Body of pancreas (tissue), 4 donors: Measurements from ENCODE around the gene HERPUD1. TPM values are rescaled to one million over a fixed set of nuclear protein-coding genes. Genes with fewer than 3 reads are reported as not detected.

Source experiments
- ATAC-seq: fragments of 150-250 bp; one replicate; pipeline ENCODE4 v1.9.1; 2016
- DNase-seq, 4 donors: peaks; one replicate each; pipeline ENCODE4 v3.0.0-alpha.2; 2019
- H3K27ac ChIP-seq, 4 donors: fragments of 200-600 bp; sonication (generic); 1 replicate in 3 of 4; 2 replicates in 1 of 4; pipeline versions ENCODE4 v1.5.1 to v1.6.1; 2016 to 2019; ENCODE audit warnings: mild to moderate bottlenecking in 1 of 4, mixed read lengths in 1 of 4, moderate library complexity in 1 of 4
- H3K27me3 ChIP-seq, 2 donors: fragments of 200-600 bp; sonication (generic); one replicate each; pipeline ENCODE4 v1.6.0; 2016; ENCODE audit warnings: mild to moderate bottlenecking in 1 of 2
- H3K36me3 ChIP-seq, 2 donors: fragments of 200-600 bp; sonication (generic); replicated peaks in 1 of 2; 2 replicates each; pipeline ENCODE4 v1.5.1; 2016; ENCODE audit warnings: low read depth in 2 of 2; ENCODE audit not compliant: insufficient read depth in 1 of 2
- H3K4me1 ChIP-seq: fragments of 200-600 bp; sonication (generic); one replicate; pipeline ENCODE4 v1.6.0; 2016
- H3K4me3 ChIP-seq, 2 donors: fragments of 200-600 bp; sonication (generic); 1 replicate in 1 of 2; 2 replicates in 1 of 2; pipeline ENCODE4 v1.5.1; 2016 to 2019
- H3K9me3 ChIP-seq, 3 donors: fragments of 200-600 bp; sonication (generic); 1 replicate in 2 of 3; 2 replicates in 1 of 3; pipeline ENCODE4 v1.5.1; 2016
- CTCF ChIP-seq, 7 experiments: fragments of 450-650 bp in 4 of 7; fragments of 200-600 bp in 3 of 7; sonication (generic) in 3 of 7; IDR thresholded peaks; one replicate each; pipeline ENCODE4 v1.5.1; 2016 to 2019; ENCODE audit warnings: antibody characterized with exemption in 7 of 7
- POLR2A ChIP-seq, 3 donors: fragments of 450-650 bp; IDR thresholded peaks; one replicate each; pipeline ENCODE4 v1.6.1; 2016; ENCODE audit warnings: antibody characterized with exemption in 3 of 3, mild to moderate bottlenecking in 2 of 3
- WGBS, 2 donors: methylation state at CpG; one replicate each; pipeline ENCODE4 v1.1.5; 2017; 5-methylcytosine and 5-hydroxymethylcytosine counted together
- intact Hi-C: fragments of 100-400 bp; cut with DNase I; formaldehyde crosslinking; loops from one replicate; pipeline ENCODE4 v1.15.1; 2023
- total RNA-seq, 2 donors: library from RNA; depleted of rRNA; stranded (reverse); fragments of >200 nt; gene quantifications; one replicate each; pipeline ENCODE4 v1.1.0, GENCODE V29; 2016

Gene HERPUD1
- total RNA-seq, 2 donors from 2014 or later: 211 to 293 TPM

DNA sequence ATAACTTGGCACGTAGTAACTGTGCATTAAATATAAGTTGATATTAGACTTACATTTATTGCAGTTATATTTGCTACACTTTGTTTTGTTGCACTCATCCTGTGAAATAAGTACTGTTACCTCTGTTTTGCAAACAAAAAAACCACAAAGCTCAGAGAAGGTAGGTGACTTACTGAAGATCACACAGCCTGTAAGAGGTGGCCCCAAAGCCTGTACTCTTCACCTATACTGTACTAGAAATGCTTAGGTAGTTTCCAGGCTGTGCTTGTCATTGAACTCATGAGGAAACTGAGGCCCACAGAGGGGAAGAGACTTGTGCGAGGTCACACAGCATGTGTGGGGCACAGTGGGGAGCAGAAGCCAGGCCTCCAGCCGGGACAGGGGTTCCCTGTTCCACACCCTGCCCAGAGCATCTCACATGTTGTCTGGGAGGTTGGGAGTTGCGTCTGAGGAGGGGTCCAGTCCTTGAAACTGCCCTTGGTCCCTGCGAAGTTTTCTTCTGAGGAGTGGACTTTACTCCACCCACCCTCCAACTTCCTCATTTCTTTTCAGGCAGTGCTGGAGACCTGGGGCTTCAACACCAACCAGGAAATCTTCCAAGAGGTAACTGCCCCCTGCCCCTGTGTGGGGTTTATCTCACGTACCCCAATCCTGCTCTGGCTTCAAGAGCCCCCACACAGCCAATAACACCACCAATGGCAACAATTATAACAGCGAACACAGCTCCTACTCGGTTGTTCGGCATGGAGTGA, 42.8 kb downstream of the HERPUD1 start:
- Histone ChIP-seq H3K4me3 (no peak overlapping the region), H3K27me3 (no peaks in the 10 kb centered on the region), H3K36me3 (no peaks in the 10 kb centered on the region), H3K4me1 (peaks cover 9% of the 10 kb centered on the region), H3K27ac (no peak overlapping the region), H3K9me3 (no peaks in the 10 kb centered on the region)
- WGBS, 2 donors: 83 to 85% methylated on average over 8 to 9 of the region's 9 CpGs
- intact Hi-C loops: no loop called here
- TF ChIP-seq POLR2A (IDR thresholded peaks at IDR 0.05) (no peak), CTCF (IDR thresholded peaks at IDR 0.05) (no peak)
- no peak for ATAC-seq
- no peak for DNase-seq

DNA sequence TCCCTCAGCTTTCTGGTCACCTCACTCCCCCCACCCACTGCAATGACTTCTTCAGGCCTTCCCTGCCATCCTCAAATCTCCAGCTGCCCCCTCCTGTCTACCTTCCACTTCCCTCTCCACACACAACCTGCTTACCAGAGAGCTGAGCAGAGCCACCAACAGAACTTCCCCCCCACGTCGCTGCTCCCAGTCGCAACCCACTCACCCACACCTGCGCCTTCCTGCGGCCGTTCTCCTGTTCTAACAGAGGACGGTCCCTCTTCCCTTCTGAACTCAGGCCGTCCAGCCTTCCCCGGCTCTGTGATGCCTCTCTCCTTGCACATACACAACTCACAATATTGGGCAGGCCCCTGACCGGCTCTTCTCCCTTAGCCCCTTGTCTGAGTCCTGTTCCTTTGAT, 43.8 kb downstream of the HERPUD1 start:
- no peaks in the 10 kb centered on the region for H3K36me3 ChIP-seq
- H3K27me3 ChIP-seq: no peaks in the 10 kb centered on the region
- intact Hi-C loops: no loop called here
- no peak overlapping the region for H3K4me3 ChIP-seq
- 84 to 91% methylated on average over 10 of the region's 10 CpGs for WGBS, 2 donors
- no peaks in the 10 kb centered on the region for H3K9me3 ChIP-seq
- TF ChIP-seq CTCF (IDR thresholded peaks at IDR 0.05) (no peak), POLR2A (IDR thresholded peaks at IDR 0.05) (no peak)
- no peak for DNase-seq
- H3K4me1 ChIP-seq: peaks cover 9% of the 10 kb centered on the region
- no peak for ATAC-seq
- no peak overlapping the region for H3K27ac ChIP-seq

DNA sequence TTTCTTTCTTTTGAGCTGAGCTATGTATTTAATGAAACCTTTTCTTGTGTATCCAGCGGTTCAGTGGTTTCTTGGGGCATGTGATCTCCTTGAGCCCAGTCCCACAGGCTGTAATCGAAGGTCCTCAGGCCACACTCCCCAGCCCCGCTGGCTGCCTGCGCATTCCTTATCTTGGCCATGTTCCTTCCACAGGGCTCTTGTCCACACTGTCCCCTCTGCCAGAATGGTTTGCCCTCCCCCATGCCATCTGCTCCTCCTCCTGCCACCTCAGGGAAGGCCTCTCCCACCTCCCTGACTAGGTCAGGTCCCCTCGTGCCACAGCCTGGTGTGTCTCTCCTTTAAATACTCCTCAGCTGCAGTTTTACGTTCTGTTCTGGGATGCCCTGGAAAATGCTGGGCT, 45.3 kb downstream of the HERPUD1 start:
- Histone ChIP-seq H3K36me3 (no peaks in the 10 kb centered on the region), H3K9me3 (no peaks in the 10 kb centered on the region), H3K27me3 (no peaks in the 10 kb centered on the region), H3K4me1 (no peaks in the 10 kb centered on the region), H3K4me3 (no peak overlapping the region), H3K27ac (no peak overlapping the region)
- ATAC-seq: no peak
- 88 to 89% methylated on average over 6 of the region's 6 CpGs for WGBS, 2 donors
- DNase-seq: no peak
- TF ChIP-seq POLR2A (IDR thresholded peaks at IDR 0.05) (no peak), CTCF (IDR thresholded peaks at IDR 0.05) (no peak)
- intact Hi-C loops: no loop called here

- Histone ChIP-seq H3K4me3 (no peak overlapping the region), H3K27ac (no peak overlapping the region), H3K27me3 (no peaks in the 10 kb centered on the region), H3K36me3 (no peaks in the 10 kb centered on the region), H3K4me1 (no peaks in the 10 kb centered on the region), H3K9me3 (no peaks in the 10 kb centered on the region)
- WGBS, 2 donors: 82 to 86% methylated on average over 10 of the region's 11 CpGs
- DNase-seq (no peak), ATAC-seq (no peak)
- TF ChIP-seq CTCF (IDR thresholded peaks at IDR 0.05): no peak
- no peak for TF ChIP-seq POLR2A (IDR thresholded peaks at IDR 0.05)
- intact Hi-C loops: no loop called here
Measured at GRCh38 chr16:56977823-56978430, 46.0 kb downstream of the HERPUD1 start.

GRCh38 chr16:56980201-56980535, 48.2 kb downstream of the HERPUD1 start:
- WGBS, 2 donors: 65 to 87% methylated on average over 4 of the region's 4 CpGs

More at GRCh38 chr16:56980201-56980535, 48.2 kb downstream of the HERPUD1 start:
- Histone ChIP-seq H3K36me3 (no peaks in the 10 kb centered on the region), H3K9me3 (no peaks in the 10 kb centered on the region), H3K4me3 (no peak overlapping the region), H3K27ac (no peak overlapping the region), H3K4me1 (peaks cover 17% of the 10 kb centered on the region), H3K27me3 (no peaks in the 10 kb centered on the region)
- ATAC-seq (no peak), DNase-seq (no peak)
- TF ChIP-seq CTCF (IDR thresholded peaks at IDR 0.05): no peak
- no peak for TF ChIP-seq POLR2A (IDR thresholded peaks at IDR 0.05)
- intact Hi-C loops: no loop called here
